Activated T-cell treated with anti-CD3 and anti-CD28 coated beads, Interleukin-2, amount 50 U/mL, for 24 hours (primary cell): Measurements from ENCODE around the gene MRPS27.
"Not testable (repeated sequence)": the region's sequence is repeated elsewhere in the genome, so short reads cannot be mapped to it uniquely, and the experiment has no call there.

Experiments
- DNase-seq: peaks from one replicate; pipeline ENCODE4 v3.0.0-alpha.2; 2020
- H3K27ac Mint-ChIP-seq: 2 replicates; pipeline ENCODE4 v1.8.0; 2020; ENCODE audit warnings: mild to moderate bottlenecking, mixed read lengths
- H3K27me3 Mint-ChIP-seq: 2 replicates; pipeline ENCODE4 v1.8.0; 2020; ENCODE audit warnings: mixed read lengths
- H3K36me3 Mint-ChIP-seq: 2 replicates; pipeline ENCODE4 v1.8.0; 2020; ENCODE audit warnings: low read depth, mixed read lengths
- H3K4me1 Mint-ChIP-seq: 2 replicates; pipeline ENCODE4 v1.8.0; 2020; ENCODE audit warnings: low read depth, mixed read lengths
- H3K4me3 Mint-ChIP-seq: 2 replicates; pipeline ENCODE4 v1.8.0; 2020; ENCODE audit warnings: mild to moderate bottlenecking, moderate library complexity, mixed read lengths
- H3K9me3 Mint-ChIP-seq: 2 replicates; pipeline ENCODE4 v1.8.0; 2020; ENCODE audit warnings: mixed read lengths

Gene MRPS27

DNA sequence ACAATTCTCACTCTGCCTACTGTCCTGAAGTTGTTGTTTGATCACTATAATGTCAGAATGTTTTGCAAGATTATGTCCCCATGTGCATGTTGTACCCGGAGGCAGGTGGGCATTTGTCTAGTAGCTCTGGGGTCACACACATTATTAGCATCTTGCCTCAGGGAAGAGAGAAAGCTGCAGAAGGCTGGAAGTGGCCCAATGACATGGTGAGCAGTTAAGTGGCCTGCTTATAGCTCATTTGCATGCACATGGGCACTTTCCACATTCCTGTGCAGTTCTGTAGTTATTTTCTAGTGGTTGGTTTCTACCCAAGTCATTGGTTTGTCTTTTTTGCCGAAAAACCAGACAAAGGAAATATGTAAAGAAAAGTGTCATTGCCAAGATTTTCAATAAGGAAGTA is 131.9 kb downstream of the MRPS27 start:
- Mint-ChIP-seq H3K4me1 (peaks cover 4% of the 10 kb centered on the region), H3K9me3 (no peaks in the 10 kb centered on the region), H3K27ac (no peak overlapping the region), H3K36me3 (no peaks in the 10 kb centered on the region), H3K27me3 (peaks cover 81% of the 10 kb centered on the region), H3K4me3 (no peak overlapping the region)
- no peak for DNase-seq

DNA sequence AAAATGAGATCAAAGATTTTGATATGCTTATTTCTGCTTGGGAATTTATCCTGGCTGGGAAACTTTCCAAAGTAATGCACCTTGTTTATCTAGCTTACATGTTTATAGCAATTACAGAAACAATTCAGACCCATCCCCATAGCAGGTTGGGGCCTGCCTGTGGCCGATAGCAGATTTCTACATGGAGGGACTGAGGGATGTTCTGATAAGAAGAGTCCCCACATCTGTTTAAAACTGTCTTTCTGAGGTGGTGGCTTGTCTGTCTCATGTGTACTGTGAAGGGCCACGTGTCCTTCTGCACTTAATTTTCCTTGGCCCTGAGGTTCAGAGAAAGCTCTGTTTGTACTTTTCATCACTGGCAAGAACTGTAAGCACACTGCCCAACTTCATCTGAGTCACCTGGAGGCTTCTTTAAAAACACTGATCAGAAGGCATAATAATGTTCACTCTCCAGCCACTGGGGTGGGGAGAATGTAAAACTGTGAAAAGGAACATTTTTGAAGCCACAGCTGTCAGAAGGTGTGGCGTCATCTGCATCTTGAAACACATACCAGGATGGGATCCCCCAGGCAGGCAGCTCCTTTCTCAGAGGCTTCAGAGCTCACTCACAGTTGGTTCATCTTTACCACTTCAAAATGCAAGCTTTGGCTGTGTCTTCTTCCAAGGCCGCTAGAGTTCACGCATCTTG is 132.5 kb downstream of the MRPS27 start:
- H3K27me3 Mint-ChIP-seq = peaks cover 81% of the 10 kb centered on the region
- H3K4me3 Mint-ChIP-seq = no peak overlapping the region
- no peak for DNase-seq
- H3K27ac Mint-ChIP-seq = no peak overlapping the region
- H3K9me3 Mint-ChIP-seq = no peaks in the 10 kb centered on the region
- H3K4me1 Mint-ChIP-seq = peaks cover 4% of the 10 kb centered on the region
- no peaks in the 10 kb centered on the region for H3K36me3 Mint-ChIP-seq

DNA sequence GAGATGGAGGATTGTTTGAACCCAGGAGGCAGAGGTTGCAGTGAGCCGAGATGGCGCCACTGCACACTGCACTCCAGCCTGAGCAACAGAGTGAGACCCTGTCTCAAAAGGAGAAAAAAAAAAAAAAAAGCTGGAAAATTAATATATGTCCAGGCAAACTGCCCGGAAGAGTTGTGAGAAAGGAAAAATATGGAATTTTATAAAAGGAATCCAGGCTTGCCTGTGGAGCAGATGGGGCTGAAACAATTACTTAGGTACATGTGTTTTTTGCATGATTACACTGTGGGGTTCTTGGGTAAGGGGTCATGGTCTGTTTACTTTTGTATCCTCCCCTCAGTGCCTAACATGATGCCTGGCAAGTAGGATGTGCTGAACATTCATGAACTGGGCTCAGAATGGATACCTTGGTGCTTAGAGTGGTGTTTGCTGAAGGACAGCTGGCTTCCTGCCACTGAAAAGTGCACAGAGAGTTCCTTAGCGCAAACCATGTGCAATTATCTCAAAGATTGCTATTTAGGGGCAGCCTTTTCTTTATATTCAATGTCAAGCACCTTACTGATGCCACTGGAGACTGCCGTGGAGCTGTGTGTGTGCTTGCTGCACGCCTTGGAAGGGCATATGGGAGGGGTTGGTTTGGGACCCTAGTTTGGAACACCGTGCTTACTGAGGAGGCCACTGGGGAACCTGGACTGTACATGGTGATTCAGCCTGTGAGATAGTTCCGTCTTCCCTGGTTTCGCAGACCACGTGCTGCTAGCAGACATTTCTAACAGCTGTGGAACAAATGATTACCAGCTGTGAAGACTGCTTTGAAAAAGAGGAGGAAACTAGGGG is 134.3 kb downstream of the MRPS27 start:
- no peaks in the 10 kb centered on the region for H3K36me3 Mint-ChIP-seq
- peaks cover 76% of the 10 kb centered on the region for H3K27me3 Mint-ChIP-seq
- no peak for DNase-seq
- H3K9me3 Mint-ChIP-seq = no peaks in the 10 kb centered on the region
- no peak overlapping the region for H3K4me3 Mint-ChIP-seq
- H3K4me1 Mint-ChIP-seq = peaks cover 4% of the 10 kb centered on the region
- no peak overlapping the region for H3K27ac Mint-ChIP-seq

DNA sequence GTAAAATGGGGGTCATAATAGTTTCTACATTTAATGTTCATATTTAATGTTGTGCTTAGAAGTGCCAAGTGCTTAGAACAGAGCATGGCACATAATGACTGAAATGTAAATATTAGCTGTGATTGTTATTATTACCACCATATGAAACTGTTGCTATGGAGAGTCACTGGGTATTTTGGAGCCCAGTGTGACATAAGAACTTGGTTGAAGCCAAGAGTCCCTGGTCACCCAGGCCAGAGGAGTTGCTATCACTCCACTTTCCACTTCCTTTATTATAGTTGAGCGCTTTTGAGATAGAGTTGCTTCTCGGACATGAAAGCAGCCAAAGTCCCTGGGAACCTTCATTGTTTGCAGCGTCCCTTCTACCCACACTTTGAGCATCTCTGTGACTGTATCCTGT is 135.6 kb downstream of the MRPS27 start:
- DNase-seq = no peak
- peaks cover 4% of the 10 kb centered on the region for H3K4me1 Mint-ChIP-seq
- H3K27ac Mint-ChIP-seq = no peak overlapping the region
- H3K4me3 Mint-ChIP-seq = no peak overlapping the region
- peaks cover 77% of the 10 kb centered on the region for H3K27me3 Mint-ChIP-seq
- H3K36me3 Mint-ChIP-seq = no peaks in the 10 kb centered on the region
- no peaks in the 10 kb centered on the region for H3K9me3 Mint-ChIP-seq

DNA sequence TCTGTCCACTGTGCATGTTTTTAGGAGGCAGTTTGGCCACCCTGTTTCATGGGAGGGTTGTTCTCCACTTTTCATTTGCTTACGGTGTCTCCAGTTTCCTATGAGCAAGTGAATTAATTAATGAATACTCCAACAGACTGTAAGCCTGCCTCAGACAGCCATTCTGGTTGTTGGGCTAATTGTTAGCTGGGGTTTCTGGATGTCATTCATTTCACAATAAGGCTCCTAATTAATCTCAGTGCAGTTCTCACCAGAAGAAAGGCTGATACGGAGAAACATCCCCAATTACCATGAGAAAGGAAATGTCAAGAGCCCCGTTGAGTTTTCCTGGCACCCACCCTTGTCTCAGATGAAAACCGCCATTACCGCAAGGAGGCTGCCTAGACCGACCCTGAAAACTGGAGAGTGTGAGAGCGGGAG is 136.9 kb downstream of the MRPS27 start:
- Mint-ChIP-seq H3K4me1 (peaks cover 4% of the 10 kb centered on the region), H3K36me3 (no peaks in the 10 kb centered on the region), H3K27ac (no peak overlapping the region)

DNA sequence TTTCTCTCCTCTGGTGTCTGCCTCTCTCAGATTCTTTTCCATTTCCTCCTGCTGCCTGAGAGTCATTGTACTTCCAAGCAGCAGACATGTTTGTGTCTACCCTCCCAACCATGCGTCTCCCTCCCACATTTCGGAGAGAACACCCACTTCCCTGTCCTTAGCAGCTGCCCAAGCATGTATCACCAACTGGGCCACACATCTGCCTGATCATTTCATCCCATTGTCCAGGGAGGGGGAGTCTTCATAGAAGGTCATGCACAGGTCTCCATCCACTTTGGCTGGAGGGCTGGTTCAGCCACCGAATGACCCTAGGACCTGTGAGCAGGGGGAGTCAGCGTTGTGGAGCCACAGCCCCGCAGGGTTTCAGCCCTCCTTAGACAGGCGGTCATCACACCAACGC is 137.4 kb downstream of the MRPS27 start:
- Mint-ChIP-seq H3K9me3 (no peaks in the 10 kb centered on the region), H3K27me3 (peaks cover 75% of the 10 kb centered on the region), H3K27ac (no peak overlapping the region), H3K36me3 (no peaks in the 10 kb centered on the region), H3K4me3 (no peak overlapping the region), H3K4me1 (peaks cover 4% of the 10 kb centered on the region)
- DNase-seq = no peak

More for the DNA sequence above, 136.9 kb downstream of the MRPS27 start:
- no peaks in the 10 kb centered on the region for H3K9me3 Mint-ChIP-seq
- H3K4me3 Mint-ChIP-seq = no peak overlapping the region
- DNase-seq = no peak
- peaks cover 75% of the 10 kb centered on the region for H3K27me3 Mint-ChIP-seq

DNA sequence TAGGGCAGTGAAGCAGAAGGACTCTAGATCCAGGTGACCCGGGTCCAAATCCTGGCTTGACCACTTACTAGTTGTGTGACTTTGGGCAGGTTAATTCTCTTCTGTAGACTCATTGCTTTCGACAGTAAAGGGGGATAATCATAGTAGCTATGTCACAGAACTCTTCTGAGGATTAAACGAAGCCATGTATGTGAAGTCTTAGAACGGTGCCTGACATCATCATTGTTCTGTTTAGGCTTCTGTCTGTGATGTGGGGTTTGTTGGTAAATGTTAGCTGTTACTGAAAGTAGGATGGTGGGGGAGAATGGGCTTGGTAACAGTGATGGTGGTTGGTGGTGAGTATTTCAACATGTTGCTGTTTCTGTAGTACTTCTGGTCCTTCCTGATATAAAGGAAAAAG is 139.1 kb downstream of the MRPS27 start:
- no peaks in the 10 kb centered on the region for H3K4me1 Mint-ChIP-seq
- H3K9me3 Mint-ChIP-seq = no peaks in the 10 kb centered on the region
- H3K4me3 Mint-ChIP-seq = no peak overlapping the region
- no peaks in the 10 kb centered on the region for H3K36me3 Mint-ChIP-seq
- no peak overlapping the region for H3K27ac Mint-ChIP-seq
- peaks cover 73% of the 10 kb centered on the region for H3K27me3 Mint-ChIP-seq
- no peak for DNase-seq

DNA sequence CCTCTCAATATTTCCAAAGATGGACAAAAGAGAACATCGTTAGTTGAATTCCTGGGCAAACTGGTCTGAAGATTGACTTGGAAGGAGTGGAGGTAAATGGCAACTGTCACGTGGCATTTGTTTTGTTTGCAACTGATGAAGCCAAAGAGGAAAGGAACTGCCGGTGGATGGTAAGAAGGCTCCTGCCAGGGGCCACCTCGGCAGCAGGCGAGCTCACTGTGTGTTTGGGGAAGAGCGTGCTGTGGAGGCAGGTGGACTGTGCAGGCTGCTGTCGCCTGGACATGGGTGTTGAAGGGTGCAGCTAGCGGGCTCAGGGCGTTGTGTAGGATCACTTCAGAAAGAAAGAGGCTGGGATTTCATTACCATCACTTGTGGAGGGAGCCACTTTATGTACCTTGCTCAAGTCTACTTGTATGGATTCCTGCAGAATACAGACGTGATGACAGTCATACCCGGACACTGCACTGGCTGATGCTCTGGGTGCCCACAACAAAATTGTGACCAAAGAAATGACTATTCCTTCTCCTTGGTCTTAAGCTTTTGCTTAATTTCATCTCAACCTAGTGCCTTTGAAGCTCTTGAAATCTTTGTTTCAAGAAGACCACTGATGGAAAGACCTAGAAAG is 140.1 kb downstream of the MRPS27 start:
- H3K4me3 Mint-ChIP-seq = no peak overlapping the region
- H3K9me3 Mint-ChIP-seq = no peaks in the 10 kb centered on the region
- no peaks in the 10 kb centered on the region for H3K36me3 Mint-ChIP-seq
- H3K27ac Mint-ChIP-seq = no peak overlapping the region
- peaks cover 72% of the 10 kb centered on the region for H3K27me3 Mint-ChIP-seq
- DNase-seq = no peak
- no peaks in the 10 kb centered on the region for H3K4me1 Mint-ChIP-seq

DNA sequence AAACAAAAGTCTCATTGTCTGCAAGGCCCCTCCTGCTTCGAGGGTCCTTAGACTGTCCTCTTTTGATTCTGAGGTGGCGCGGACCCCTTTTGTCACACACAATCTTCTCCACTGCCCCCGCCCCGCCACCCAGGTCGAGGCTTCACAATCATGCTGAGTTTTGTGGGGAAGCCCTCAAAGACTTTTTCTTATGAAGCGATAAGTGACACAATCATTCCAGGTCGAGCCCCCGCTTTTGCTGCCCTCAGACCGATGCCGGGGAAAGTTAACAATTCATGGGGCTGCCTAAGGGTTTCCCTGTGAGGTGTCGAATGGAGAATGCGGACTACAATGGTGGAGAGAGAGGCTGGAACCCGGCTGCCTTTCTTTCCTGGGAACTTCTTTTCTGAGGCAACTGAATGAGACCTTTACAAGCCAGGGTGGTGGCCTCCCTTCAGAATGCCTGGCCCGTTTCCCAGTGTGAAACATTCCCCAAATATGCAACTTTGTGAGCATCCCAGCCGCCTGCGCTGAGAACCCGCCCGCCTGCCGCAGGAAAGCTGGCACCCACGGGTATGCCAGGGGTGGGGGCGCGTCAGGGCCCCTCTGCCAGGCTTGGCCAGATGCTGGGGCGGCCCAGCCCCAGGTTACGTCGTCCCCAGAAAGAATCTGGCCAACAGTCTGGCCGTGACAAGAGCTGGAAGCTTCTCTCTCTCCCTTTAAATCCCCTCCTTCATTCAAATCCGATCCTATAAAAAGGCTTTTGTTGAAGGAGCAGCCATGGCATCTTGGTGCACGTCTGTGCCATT is 140.8 kb downstream of the MRPS27 start:
- H3K4me3 Mint-ChIP-seq = no peak overlapping the region
- H3K27me3 Mint-ChIP-seq = peaks cover 76% of the 10 kb centered on the region
- H3K27ac Mint-ChIP-seq = no peak overlapping the region
- no peaks in the 10 kb centered on the region for H3K36me3 Mint-ChIP-seq
- no peaks in the 10 kb centered on the region for H3K4me1 Mint-ChIP-seq
- no peaks in the 10 kb centered on the region for H3K9me3 Mint-ChIP-seq
- no peak for DNase-seq

DNA sequence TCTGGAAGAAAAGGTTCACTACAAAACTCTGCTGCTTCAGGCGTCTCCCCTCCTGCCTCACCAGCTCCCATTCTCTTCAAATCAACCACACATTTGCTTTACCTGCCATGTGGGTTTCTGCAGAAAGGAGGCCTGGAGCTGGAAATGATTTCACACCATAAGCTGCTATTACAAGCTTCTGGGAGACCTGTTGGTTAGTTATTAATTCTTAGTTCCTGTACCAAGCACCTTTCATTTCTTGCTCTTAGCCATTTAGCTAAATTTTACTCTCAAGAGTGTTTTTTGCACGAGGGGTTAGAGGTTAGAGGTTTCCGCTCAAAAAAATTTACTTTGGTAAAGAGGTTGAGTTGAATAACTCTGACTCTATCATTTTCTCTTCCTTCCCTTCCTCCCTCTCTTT is 142.5 kb downstream of the MRPS27 start:
- Mint-ChIP-seq H3K27ac (no peak overlapping the region), H3K4me1 (no peaks in the 10 kb centered on the region), H3K36me3 (no peaks in the 10 kb centered on the region), H3K4me3 (no peak overlapping the region), H3K9me3 (no peaks in the 10 kb centered on the region), H3K27me3 (peaks cover 72% of the 10 kb centered on the region)
- DNase-seq = no peak

DNA sequence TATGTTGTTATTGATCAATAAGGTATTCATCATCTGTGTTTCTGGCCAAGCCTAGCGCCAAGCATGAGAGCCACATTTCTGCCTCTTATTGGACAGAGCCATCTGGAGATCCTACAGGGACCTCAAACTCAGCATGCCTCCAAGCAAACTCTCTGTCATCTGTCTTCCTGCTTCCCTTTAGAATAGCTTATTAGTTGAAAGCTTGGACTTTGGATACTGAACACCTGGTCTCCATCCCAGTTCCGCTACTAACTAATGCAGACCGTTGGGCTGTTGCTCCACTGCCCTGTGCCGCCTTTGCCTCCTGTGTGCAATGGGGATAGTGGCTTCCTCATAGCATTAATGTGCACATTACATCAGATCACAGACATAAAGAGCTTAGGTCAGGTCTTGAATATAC is 147.3 kb downstream of the MRPS27 start:
- H3K9me3 Mint-ChIP-seq = no peaks in the 10 kb centered on the region
- H3K36me3 Mint-ChIP-seq = no peaks in the 10 kb centered on the region
- peaks cover 75% of the 10 kb centered on the region for H3K27me3 Mint-ChIP-seq
- H3K27ac Mint-ChIP-seq = no peak overlapping the region
- DNase-seq = no peak
- H3K4me1 Mint-ChIP-seq = peaks cover 8% of the 10 kb centered on the region
- no peak overlapping the region for H3K4me3 Mint-ChIP-seq

DNA sequence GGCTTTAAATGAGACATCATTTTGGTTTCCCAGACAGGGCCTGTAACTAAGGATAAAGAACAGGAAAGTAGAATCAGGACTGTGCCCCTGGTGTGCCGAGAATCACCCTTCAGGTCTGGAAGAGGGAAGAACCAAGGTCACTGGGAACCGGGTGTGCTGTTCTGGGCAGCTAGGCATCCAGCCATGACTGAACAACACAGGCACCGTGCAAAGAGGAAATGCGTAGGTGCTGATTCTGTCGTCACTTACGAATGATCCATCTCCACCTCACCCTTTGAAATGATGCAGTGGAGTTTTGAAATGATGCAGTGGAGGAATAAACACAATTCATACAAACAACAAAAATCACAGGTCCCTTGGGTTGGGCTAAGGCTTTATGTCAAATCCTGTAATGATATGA is 148.4 kb downstream of the MRPS27 start:
- peaks cover 77% of the 10 kb centered on the region for H3K27me3 Mint-ChIP-seq
- DNase-seq = no peak
- no peaks in the 10 kb centered on the region for H3K9me3 Mint-ChIP-seq
- no peaks in the 10 kb centered on the region for H3K36me3 Mint-ChIP-seq
- H3K27ac Mint-ChIP-seq = no peak overlapping the region
- H3K4me1 Mint-ChIP-seq = peaks cover 15% of the 10 kb centered on the region
- H3K4me3 Mint-ChIP-seq = no peak overlapping the region

DNA sequence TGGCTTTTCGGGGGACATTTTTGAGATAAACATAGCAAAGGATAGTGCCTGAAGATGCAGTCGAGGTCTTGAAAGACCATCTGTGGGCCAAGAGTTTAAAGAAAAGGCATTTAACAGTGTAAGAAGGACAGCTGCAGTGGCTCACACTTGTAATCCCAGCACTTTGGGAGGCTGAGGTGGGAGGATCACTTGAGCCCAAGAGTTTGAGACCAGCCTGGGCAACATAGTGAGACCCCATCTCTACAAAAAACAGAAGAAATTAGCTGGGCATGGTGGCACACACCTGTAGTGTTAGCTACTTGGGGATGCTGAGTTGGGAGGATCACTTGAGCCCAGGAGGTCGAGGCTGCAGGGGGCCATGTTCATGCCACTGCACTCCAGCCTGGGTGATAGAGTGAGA is 148.9 kb downstream of the MRPS27 start:
- not testable (repeated sequence) for H3K36me3 Mint-ChIP-seq, H3K27ac Mint-ChIP-seq, DNase-seq, H3K9me3 Mint-ChIP-seq, H3K4me3 Mint-ChIP-seq
- Mint-ChIP-seq H3K27me3 (peaks cover 77% of the 10 kb centered on the region), H3K4me1 (peaks cover 18% of the 10 kb centered on the region)

DNA sequence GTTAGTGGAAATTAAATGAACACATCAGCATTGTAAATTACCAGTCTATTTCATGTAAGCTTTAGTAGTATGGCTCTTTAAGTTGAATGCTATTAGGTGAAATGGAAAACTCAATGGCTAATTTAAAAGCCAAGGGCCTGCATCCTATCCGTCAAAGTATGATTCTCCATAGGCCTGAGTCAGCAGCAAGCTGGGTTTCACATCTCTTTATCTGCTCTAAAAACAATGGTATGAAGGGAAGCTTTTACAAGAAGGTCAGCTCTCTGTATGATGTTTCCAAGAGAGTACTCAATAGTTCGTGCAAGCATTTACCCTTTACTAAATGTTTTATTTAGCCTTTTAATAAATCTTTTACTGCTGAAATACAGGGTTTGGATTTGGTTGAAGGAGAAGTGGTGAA is 149.9 kb downstream of the MRPS27 start:
- H3K36me3 Mint-ChIP-seq = no peaks in the 10 kb centered on the region
- H3K27ac Mint-ChIP-seq = no peak overlapping the region
- no peak for DNase-seq
- no peak overlapping the region for H3K4me3 Mint-ChIP-seq
- peaks cover 74% of the 10 kb centered on the region for H3K27me3 Mint-ChIP-seq
- H3K4me1 Mint-ChIP-seq = peaks cover 18% of the 10 kb centered on the region
- H3K9me3 Mint-ChIP-seq = no peaks in the 10 kb centered on the region
